HepG2 (cell line): ENCODE results near the gene KMT2A. TPM values are rescaled to one million over a fixed set of nuclear protein-coding genes. Genes with fewer than 3 reads are reported as not detected.

Source experiments
- ATAC-seq: fragments of 200-7000 bp; cut with Tn5 transposase; 3 replicates; pipeline ENCODE4 v1.9.1; 2020; ENCODE audit warnings: mild to moderate bottlenecking, moderate library complexity
- BruUV-seq: library from RNA; stranded (reverse); fragments of 400-500 nt; replicated peaks from 2 replicates; lab custom pipeline; 2021; lab: Mats Ljungman, UMichigan
- CTCF ChIA-PET: fragments of 300-600 bp; formaldehyde crosslinking; extraction: SDS; loops from one replicate; lab custom pipeline; 2021; ENCODE audit warnings: low total read pairs, inconsistent platforms, low intra/inter-chr PET ratio; lab: Yijun Ruan, JAX
- POLR2A ChIA-PET: fragments of 350-600 bp; sonication (Branson Sonifier 250); formaldehyde crosslinking; loops from one replicate; lab custom pipeline; 2020; ENCODE audit warnings: antibody characterized with exemption, inconsistent platforms; lab: Yijun Ruan, JAX
- DNase-seq: peaks from one replicate; pipeline ENCODE4 v3.0.0-alpha.2; 2015; ENCODE audit warnings: low spot score
- FAIRE-seq: peaks from 3 replicates; lab custom pipeline; 2011; peaks lifted over from hg19 to GRCh38; lab: Jason Lieb, UNC
- H2AFZ ChIP-seq: one replicate; pipeline ENCODE4 v1.6.1; 2011; ENCODE audit warnings: low read length, inconsistent platforms
- H3K27ac ChIP-seq: fragments of 300-600 bp; 3 replicates; pipeline ENCODE4 v1.8.0; 2011; ENCODE audit warnings: mixed run types, mild to moderate bottlenecking, mixed read lengths, low read length, inconsistent platforms; ENCODE audit not compliant: insufficient read depth; ENCODE audit errors: extremely low read length
- H3K27me3 ChIP-seq, 2 experiments: fragments of 200-600 bp in 1 of 2; 2 replicates in 1 of 2; 3 replicates in 1 of 2; pipeline versions ENCODE4 v1.6.0 to v1.8.0; 2011; ENCODE audit warnings: low read length in 2 of 2, mild to moderate bottlenecking in 2 of 2, moderate library complexity in 2 of 2, inconsistent platforms in 1 of 2; ENCODE audit not compliant: insufficient read depth in 2 of 2, control insufficient read depth in 1 of 2
- H3K36me3 ChIP-seq, 2 experiments: fragments of 200-600 bp in 1 of 2; replicated peaks in 1 of 2; 2 replicates in 1 of 2; 3 replicates in 1 of 2; pipeline versions ENCODE4 v1.5.1 to v1.8.0; 2011; ENCODE audit warnings: low read length in 2 of 2, inconsistent platforms in 1 of 2; ENCODE audit not compliant: insufficient read depth in 2 of 2, control insufficient read depth in 1 of 2
- H3K4me1 ChIP-seq: 2 replicates; pipeline ENCODE4 v1.5.1; 2012; ENCODE audit warnings: low read length, inconsistent platforms; ENCODE audit not compliant: insufficient read depth
- H3K4me2 ChIP-seq: 2 replicates; pipeline ENCODE4 v1.6.0; 2011; ENCODE audit warnings: low read depth, low read length, inconsistent platforms
- H3K4me3 ChIP-seq, 3 experiments: fragments of 200-600 bp in 1 of 3; sonication (generic), shearing (Covaris generic) in 1 of 3; replicated peaks in 1 of 3; 2 replicates each; pipeline ENCODE4 v1.5.1; 2011 to 2016; ENCODE audit warnings: low read length in 3 of 3, inconsistent platforms in 2 of 3, low read depth in 2 of 3, mild to moderate bottlenecking in 2 of 3, control low read depth in 1 of 3, mixed read lengths in 1 of 3; ENCODE audit not compliant: insufficient read depth in 1 of 3
- H3K79me2 ChIP-seq: one replicate; pipeline ENCODE4 v1.6.1; 2011; ENCODE audit warnings: low read length, inconsistent platforms; ENCODE audit not compliant: insufficient read depth
- H3K9ac ChIP-seq: 2 replicates; pipeline ENCODE4 v1.6.0; 2011; ENCODE audit warnings: mild to moderate bottlenecking, low read depth, low read length, inconsistent platforms; ENCODE audit not compliant: insufficient read depth
- H3K9me3 ChIP-seq: 2 replicates; pipeline ENCODE4 v1.5.1; 2012; ENCODE audit warnings: mild to moderate bottlenecking, low read length
- H4K20me1 ChIP-seq: 2 replicates; pipeline ENCODE4 v1.6.0; 2011; ENCODE audit warnings: inconsistent platforms, mild to moderate bottlenecking, low read length, moderate library complexity; ENCODE audit not compliant: insufficient read depth
- EED ChIP-seq: sonication (generic); formaldehyde crosslinking; IDR thresholded peaks from 2 replicates; pipeline ENCODE4 v1.5.0; 2020; ENCODE audit warnings: mild to moderate bottlenecking, missing genetic modification reagents
- MTERF4 ChIP-seq: sonication (generic); formaldehyde crosslinking; IDR thresholded peaks from 2 replicates; pipeline ENCODE4 v1.8.0; 2023; ENCODE audit warnings: mild to moderate bottlenecking, missing genetic modification reagents
- RARA ChIP-seq: IDR thresholded peaks from 2 replicates; pipeline ENCODE4 v1.6.1; 2016; ENCODE audit warnings: missing genetic modification reagents, missing compliant biosample characterization
- WGBS: methylation state at CpG from one replicate; pipeline ENCODE4 v1.1.6; 2017; ENCODE audit warnings: low lambda C conversion rate; 5-methylcytosine and 5-hydroxymethylcytosine counted together
- in situ Hi-C: cut with HindIII; loops from 2 replicates; pipeline ENCODE4 v1.10.0; 2017; ENCODE audit warnings: low pct_unique_long_range_greater_than_20kb; ENCODE audit not compliant: extremely low pct_ligation_motif_present
- intact Hi-C: fragments of 100-400 bp; cut with micrococcal nuclease; formaldehyde crosslinking; loops from one replicate; pipeline ENCODE4 v1.10.0; 2022; ENCODE audit not compliant: unreplicated experiment
- polyA plus RNA-seq, 8 experiments: library from polyadenylated mRNA; depleted of rRNA in 3 of 8; stranded (reverse) in 7 of 8; unstranded in 1 of 8; fragments of >200 nt; fragmentation: Illumina TruSeq in 4 of 8; extraction: Trizol in 4 of 8; gene quantifications; 2 replicates each; pipeline versions ENCODE4 v1.2.1 to v1.2.3, GENCODE V29; 2011 to 2016; ENCODE audit warnings: low read depth in 4 of 8, missing spikeins in 1 of 8, mixed read lengths in 1 of 8; ENCODE audit not compliant: insufficient read depth in 1 of 8
- total RNA-seq, 5 experiments: library from RNA; depleted of rRNA; stranded (reverse); fragments of >200 nt; fragmentation: Illumina TruSeq; extraction: Trizol; gene quantifications; 2 replicates each; pipeline ENCODE4 v1.2.3, GENCODE V29; 2016; ENCODE audit warnings: low read depth in 1 of 5

The KMT2A gene
- total and polyA plus RNA-seq, 2 of the 13 experiments (the other 11 are each of a cell fraction or from before 2014, with no cell fraction given): 12.4 to 20.0 TPM

DNA sequence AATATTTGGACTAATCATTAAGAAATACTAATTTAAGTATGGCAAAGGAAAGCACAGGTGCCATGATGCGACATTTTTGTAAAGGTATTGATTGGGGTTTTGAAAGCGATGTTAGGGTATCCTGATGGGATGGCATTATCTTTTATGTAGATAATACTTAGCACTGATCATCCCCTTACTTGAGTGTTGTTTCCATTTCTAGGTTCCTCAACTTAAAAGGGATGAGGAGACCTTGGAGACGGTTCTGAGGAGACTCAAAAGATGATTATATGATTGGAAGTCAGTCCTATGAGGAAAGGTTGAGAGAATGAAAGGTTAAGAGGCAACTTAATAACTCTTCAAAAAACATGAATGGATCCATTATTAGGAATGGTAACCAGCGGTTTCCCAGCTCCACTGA lies 11.1 kb downstream of the KMT2A start:
- intact Hi-C loops: no loop called here
- H3K27me3 ChIP-seq: no peaks in the 10 kb centered on the region
- no peak overlapping the region for H3K27ac ChIP-seq
- no peak overlapping the region for H3K4me2 ChIP-seq
- POLR2A ChIA-PET: interaction anchor here (0.7 to 1.3 kb wide), 2 partner anchors 11 to 13 kb away, joined by 3 to 4 read pairs; partner anchors contain the start of gene KMT2A
- in situ Hi-C loops: no loop called here
- no peak overlapping the region for H3K4me3 ChIP-seq
- no peak for TF ChIP-seq EED
- ATAC-seq: no peak
- WGBS: 93% methylated on average over 4 of the region's 4 CpGs
- H3K4me1 ChIP-seq: peaks cover 16% of the 10 kb centered on the region
- no peak for DNase-seq
- no TSS peak for BruUV-seq
- peaks cover 73% of the 10 kb centered on the region for H3K79me2 ChIP-seq
- H4K20me1 ChIP-seq: peaks cover 19% of the 10 kb centered on the region
- no peak overlapping the region for H3K9ac ChIP-seq
- FAIRE-seq: no peak
- H3K36me3 ChIP-seq: peaks cover 3 to 21% of the 10 kb centered on the region in 2 experiments; a peak in 4 of 5 replicates
- H2AFZ ChIP-seq: no peak overlapping the region
- no peaks in the 10 kb centered on the region for H3K9me3 ChIP-seq
- CTCF ChIA-PET: no interaction called here

- DNase-seq (no peak), FAIRE-seq (no peak), ATAC-seq (no peak)
- Histone ChIP-seq H4K20me1 (peaks cover 14% of the 10 kb centered on the region), H3K9ac (no peak overlapping the region), H2AFZ (no peak overlapping the region), H3K27me3 (no peaks in the 10 kb centered on the region), H3K79me2 (peaks cover 69% of the 10 kb centered on the region), H3K27ac (no peak overlapping the region), H3K9me3 (no peaks in the 10 kb centered on the region), H3K4me1 (peaks cover 16% of the 10 kb centered on the region), H3K4me3 (no peak overlapping the region), H3K36me3 (peaks cover 3 to 21% of the 10 kb centered on the region in 2 experiments; a peak in 4 of 5 replicates), H3K4me2 (no peak overlapping the region)
- in situ Hi-C loops: no loop called here
- intact Hi-C loops: no loop called here
- BruUV-seq: no TSS peak
- TF ChIP-seq MTERF4 (no peak), RARA (CRISPR knock-in tag) (no peak)
- ChIA-PET POLR2A (interaction anchor here (1.3 kb wide), 1 partner anchor 12 kb away, joined by 4 read pairs; the partner anchor contains the start of gene KMT2A), CTCF (no interaction called here)
Observed at GRCh38 chr11:118448294-118448693, 12.0 kb downstream of the KMT2A start.
